ENCODE measurements around the gene FXN.
"Not testable (repeated sequence)": the region's sequence is repeated elsewhere in the genome, so short reads cannot be mapped to it uniquely, and the experiment has no call there.

The FXN gene

GRCh38 chr9:69107771-69108170 lies 72.2 kb downstream of the FXN start:
- no peak for DNase-seq

GRCh38 chr9:69108706-69109105 lies 73.2 kb downstream of the FXN start:
- DNase-seq = not testable (repeated sequence)

GRCh38 chr9:69109152-69109551 lies 73.6 kb downstream of the FXN start:
- no peak for DNase-seq

- DNase-seq = not testable (repeated sequence)
Observed at GRCh38 chr9:69112646-69113045, 77.1 kb downstream of the FXN start.

- DNase-seq = no peak
Observed at GRCh38 chr9:69115621-69116020, 80.1 kb downstream of the FXN start.

GRCh38 chr9:69118656-69119055 lies 83.1 kb downstream of the FXN start:
- no peak for DNase-seq

GRCh38 chr9:69120380-69121154 lies 85.0 kb downstream of the FXN start:
- no peak for DNase-seq

- DNase-seq = peak; percentile 8 to 15
Observed at GRCh38 chr9:69121155-69122081, 85.9 kb downstream of the FXN start.

GRCh38 chr9:69122082-69122548 lies 86.6 kb downstream of the FXN start:
- DNase-seq = peak; percentile 19 to 30

GRCh38 chr9:69122549-69123141 lies 87.1 kb downstream of the FXN start:
- no peak for DNase-seq

- DNase-seq = no peak
Observed at GRCh38 chr9:69130456-69131441, 95.2 kb downstream of the FXN start.

GRCh38 chr9:69131682-69132081 lies 96.1 kb downstream of the FXN start:
- no peak for DNase-seq

GRCh38 chr9:69132361-69132760 lies 96.8 kb downstream of the FXN start:
- DNase-seq = no peak

GRCh38 chr9:69134412-69134811 lies 98.9 kb downstream of the FXN start:
- no peak for DNase-seq

GRCh38 chr9:69136185-69136584 lies 100.6 kb downstream of the FXN start:
- DNase-seq = no peak

- DNase-seq = no peak
Observed at GRCh38 chr9:69136779-69137178, 101.2 kb downstream of the FXN start.

- no peak for DNase-seq
Observed at GRCh38 chr9:69137311-69137710, 101.8 kb downstream of the FXN start.

- DNase-seq = no peak
Observed at GRCh38 chr9:69139596-69139995, 104.0 kb downstream of the FXN start.

- no peak for DNase-seq
Observed at GRCh38 chr9:69140123-69140735, 104.7 kb downstream of the FXN start.

GRCh38 chr9:69141851-69142250 lies 106.3 kb downstream of the FXN start:
- DNase-seq = no peak

- no peak for DNase-seq
Observed at GRCh38 chr9:69143291-69143690, 107.7 kb downstream of the FXN start.

Measured in stimulated activated CD4-positive, alpha-beta T cell treated with anti-CD3 and anti-CD28 coated beads, Interleukin-2, amount 100 ng/mL, for 48 hours (primary cell).